CD4-positive, alpha-beta T cell treated with Interleukin-15 for 1 hour (primary cell): ENCODE results near the gene NPM3.

Source experiments
- DNase-seq: peaks from one replicate; pipeline ENCODE4 v3.0.0-alpha.2; 2020

The NPM3 gene

GRCh38 chr10:101773923-101774588 lies 9.2 kb downstream of the NPM3 start:
- no peak for DNase-seq

GRCh38 chr10:101772895-101773761 lies 10.1 kb downstream of the NPM3 start:
- DNase-seq: no peak

- no peak for DNase-seq
Measured at GRCh38 chr10:101772017-101772894, 11.0 kb downstream of the NPM3 start.

GRCh38 chr10:101771380-101771779 lies 11.9 kb downstream of the NPM3 start:
- no peak for DNase-seq

GRCh38 chr10:101770331-101771215 lies 12.7 kb downstream of the NPM3 start:
- DNase-seq: no peak

GRCh38 chr10:101769541-101770180 lies 13.6 kb downstream of the NPM3 start:
- DNase-seq: no peak

GRCh38 chr10:101768791-101769170 lies 14.5 kb downstream of the NPM3 start:
- no peak for DNase-seq

GRCh38 chr10:101767966-101768790 lies 15.1 kb downstream of the NPM3 start:
- DNase-seq: no peak

- no peak for DNase-seq
Measured at GRCh38 chr10:101767600-101767945, 15.7 kb downstream of the NPM3 start.

- DNase-seq: no peak
Measured at GRCh38 chr10:101766753-101767599, 16.3 kb downstream of the NPM3 start.

- DNase-seq: no peak
Measured at GRCh38 chr10:101766306-101766705, 16.9 kb downstream of the NPM3 start.

- DNase-seq: no peak
Measured at GRCh38 chr10:101763141-101763846, 20.0 kb downstream of the NPM3 start.

- DNase-seq: no peak
Measured at GRCh38 chr10:101762736-101763135, 20.5 kb downstream of the NPM3 start.

- DNase-seq: no peak
Measured at GRCh38 chr10:101761226-101761625, 22.0 kb downstream of the NPM3 start.

- no peak for DNase-seq
Measured at GRCh38 chr10:101760510-101760909, 22.7 kb downstream of the NPM3 start.

GRCh38 chr10:101759309-101760247 lies 23.7 kb downstream of the NPM3 start:
- no peak for DNase-seq

- DNase-seq: no peak
Measured at GRCh38 chr10:101758858-101759257, 24.4 kb downstream of the NPM3 start.

- DNase-seq: no peak
Measured at GRCh38 chr10:101752241-101752640, 31.0 kb downstream of the NPM3 start.
